Measurements from ENCODE around the gene GADL1. TPM values are rescaled to one million over a fixed set of nuclear protein-coding genes. Genes with fewer than 3 reads are reported as not detected.

Gene GADL1
- total and polyA plus RNA-seq, 2 donors: 0.02 to 0.09 TPM

- Histone ChIP-seq H3K4me1 (ENCODE audit: control insufficient read depth in 2 of 2, insufficient read depth in 2 of 2, low read length in 2 of 2) (no peaks in the 10 kb centered on the region), H3K4me3 (ENCODE audit: low read length in 2 of 2) (no peak overlapping the region), H3K36me3 (ENCODE audit: control insufficient read depth in 2 of 2, insufficient read depth in 2 of 2, low read length in 1 of 2) (peaks cover 30 to 58% of the 10 kb centered on the region in 2 donors)
Measured at GRCh38 chr3:30694148-30694547, 200.3 kb downstream of the GADL1 start.

DNA sequence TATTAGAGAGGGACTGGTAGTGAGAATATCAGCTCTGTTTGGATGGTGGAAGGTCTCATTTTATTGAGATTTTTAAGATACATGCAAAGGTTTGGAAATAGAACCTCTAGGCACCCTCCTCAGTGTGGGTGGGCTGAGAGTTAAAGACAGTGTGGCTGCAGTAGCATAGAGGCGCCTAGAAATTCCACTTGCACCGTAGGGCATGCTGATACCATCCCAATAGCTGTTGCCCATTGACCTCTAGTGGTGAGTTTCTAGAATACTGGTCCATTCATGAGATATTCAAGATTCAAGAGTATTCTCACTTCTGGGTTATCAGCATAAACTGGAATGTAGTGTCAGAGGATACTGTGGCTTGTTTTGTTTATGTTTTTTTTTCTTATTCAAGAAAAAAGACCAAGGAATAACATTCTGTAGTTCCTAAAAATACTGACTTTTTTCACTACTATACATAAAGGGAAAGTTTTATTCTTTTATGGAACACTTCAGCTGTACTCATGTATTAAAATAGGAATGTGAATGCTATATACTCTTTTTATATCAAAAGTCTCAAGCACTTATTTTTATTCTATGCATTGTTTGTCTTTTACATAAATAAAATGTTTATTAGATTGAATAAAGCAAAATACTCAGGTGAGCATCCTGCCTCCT, 200.9 kb downstream of the GADL1 start:
- DNase-seq (ENCODE audit: low read depth in 6 of 9, low spot score in 9 of 9): peak; percentile 26 to 83 (median 58)
- no peak overlapping the region for H3K4me3 ChIP-seq (ENCODE audit: low read length in 2 of 2)
- H3K9me3 ChIP-seq (ENCODE audit: control insufficient read depth in 2 of 2, insufficient read depth in 1 of 2, low read length in 1 of 2): no peaks in the 10 kb centered on the region
- H3K27me3 ChIP-seq (ENCODE audit: control insufficient read depth in 2 of 2, insufficient read depth in 1 of 2, low read length in 1 of 2): no peaks in the 10 kb centered on the region
- H3K27ac ChIP-seq (ENCODE audit: low read depth in 1 of 2, low read length in 1 of 2): no peak overlapping the region
- WGBS: 10% methylated on average over 2 of the region's 2 CpGs
- H3K36me3 ChIP-seq (ENCODE audit: control insufficient read depth in 2 of 2, insufficient read depth in 2 of 2, low read length in 1 of 2): peaks cover 36 to 63% of the 10 kb centered on the region in 2 donors
- no peaks in the 10 kb centered on the region for H3K4me1 ChIP-seq (ENCODE audit: control insufficient read depth in 2 of 2, insufficient read depth in 2 of 2, low read length in 2 of 2)

More at GRCh38 chr3:30694148-30694547, 200.3 kb downstream of the GADL1 start:
- H3K27ac ChIP-seq (ENCODE audit: low read depth in 1 of 2, low read length in 1 of 2): no peak overlapping the region
- DNase-seq (ENCODE audit: low read depth in 6 of 9, low spot score in 9 of 9): no peak
- H3K9me3 ChIP-seq (ENCODE audit: control insufficient read depth in 2 of 2, insufficient read depth in 1 of 2, low read length in 1 of 2): no peaks in the 10 kb centered on the region
- H3K27me3 ChIP-seq (ENCODE audit: control insufficient read depth in 2 of 2, insufficient read depth in 1 of 2, low read length in 1 of 2): no peaks in the 10 kb centered on the region
- 92% methylated on average over 3 of the region's 3 CpGs for WGBS

DNA sequence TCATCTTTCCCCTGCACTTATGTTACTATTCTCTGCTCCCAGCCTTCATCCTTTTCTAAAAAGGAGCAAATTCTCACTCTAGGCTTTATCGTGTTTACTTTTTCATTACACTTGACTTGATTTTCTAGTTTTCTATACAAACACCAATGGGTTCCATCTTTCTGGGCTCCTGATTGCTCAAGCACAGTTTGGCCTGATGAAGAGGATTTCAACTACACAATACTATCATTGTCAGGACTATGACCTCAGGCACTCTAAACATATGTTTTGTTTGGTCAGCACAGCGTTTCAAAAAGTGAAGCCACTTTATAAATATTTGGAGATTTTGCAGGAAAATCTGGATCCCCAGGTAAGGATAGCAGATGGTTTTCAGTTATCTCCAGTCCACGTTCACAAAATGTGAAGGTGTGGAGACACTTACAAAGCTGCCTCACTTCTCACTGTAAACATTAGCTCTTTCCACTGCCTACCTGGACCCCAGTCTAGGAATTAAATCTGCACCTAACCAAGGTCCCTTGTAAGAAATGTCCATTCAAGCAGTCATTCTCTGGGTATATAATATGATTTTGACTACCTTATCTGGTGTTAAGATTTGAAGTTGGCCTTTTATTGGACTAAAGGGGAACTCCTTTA, 201.8 kb downstream of the GADL1 start:
- Histone ChIP-seq H3K4me3 (ENCODE audit: low read length in 2 of 2) (no peak overlapping the region), H3K27me3 (ENCODE audit: control insufficient read depth in 2 of 2, insufficient read depth in 1 of 2, low read length in 1 of 2) (no peaks in the 10 kb centered on the region), H3K27ac (ENCODE audit: low read depth in 1 of 2, low read length in 1 of 2) (no peak overlapping the region), H3K9me3 (ENCODE audit: control insufficient read depth in 2 of 2, insufficient read depth in 1 of 2, low read length in 1 of 2) (no peaks in the 10 kb centered on the region), H3K4me1 (ENCODE audit: control insufficient read depth in 2 of 2, insufficient read depth in 2 of 2, low read length in 2 of 2) (no peaks in the 10 kb centered on the region), H3K36me3 (ENCODE audit: control insufficient read depth in 2 of 2, insufficient read depth in 2 of 2, low read length in 1 of 2) (peaks cover 41 to 73% of the 10 kb centered on the region in 2 donors)
- DNase-seq (ENCODE audit: low read depth in 6 of 9, low spot score in 9 of 9): no peak
- 94% methylated on average over 3 of the region's 3 CpGs for WGBS

- 100% methylated on average over 1 of the region's 1 CpG for WGBS
- no peak overlapping the region for H3K4me3 ChIP-seq (ENCODE audit: low read length in 2 of 2)
- no peaks in the 10 kb centered on the region for H3K4me1 ChIP-seq (ENCODE audit: control insufficient read depth in 2 of 2, insufficient read depth in 2 of 2, low read length in 2 of 2)
- DNase-seq (ENCODE audit: low read depth in 6 of 9, low spot score in 9 of 9): no peak
- peaks cover 41 to 73% of the 10 kb centered on the region in 2 donors for H3K36me3 ChIP-seq (ENCODE audit: control insufficient read depth in 2 of 2, insufficient read depth in 2 of 2, low read length in 1 of 2)
- H3K27me3 ChIP-seq (ENCODE audit: control insufficient read depth in 2 of 2, insufficient read depth in 1 of 2, low read length in 1 of 2): no peaks in the 10 kb centered on the region
- H3K9me3 ChIP-seq (ENCODE audit: control insufficient read depth in 2 of 2, insufficient read depth in 1 of 2, low read length in 1 of 2): no peaks in the 10 kb centered on the region
- no peak overlapping the region for H3K27ac ChIP-seq (ENCODE audit: low read depth in 1 of 2, low read length in 1 of 2)
Measured at GRCh38 chr3:30691944-30692343, 202.5 kb downstream of the GADL1 start.

- WGBS: 96% methylated on average over 10 of the region's 10 CpGs
- H3K4me1 ChIP-seq (ENCODE audit: control insufficient read depth in 2 of 2, insufficient read depth in 2 of 2, low read length in 2 of 2): no peaks in the 10 kb centered on the region
- no peak for DNase-seq (ENCODE audit: low read depth in 6 of 9, low spot score in 9 of 9)
- H3K27me3 ChIP-seq (ENCODE audit: control insufficient read depth in 2 of 2, insufficient read depth in 1 of 2, low read length in 1 of 2): no peaks in the 10 kb centered on the region
- H3K9me3 ChIP-seq (ENCODE audit: control insufficient read depth in 2 of 2, insufficient read depth in 1 of 2, low read length in 1 of 2): no peaks in the 10 kb centered on the region
- H3K4me3 ChIP-seq (ENCODE audit: low read length in 2 of 2): no peak overlapping the region
- no peak overlapping the region for H3K27ac ChIP-seq (ENCODE audit: low read depth in 1 of 2, low read length in 1 of 2)
- H3K36me3 ChIP-seq (ENCODE audit: control insufficient read depth in 2 of 2, insufficient read depth in 2 of 2, low read length in 1 of 2): peaks cover 38 to 73% of the 10 kb centered on the region in 2 donors
Measured at GRCh38 chr3:30691249-30691880, 203.1 kb downstream of the GADL1 start.

DNA sequence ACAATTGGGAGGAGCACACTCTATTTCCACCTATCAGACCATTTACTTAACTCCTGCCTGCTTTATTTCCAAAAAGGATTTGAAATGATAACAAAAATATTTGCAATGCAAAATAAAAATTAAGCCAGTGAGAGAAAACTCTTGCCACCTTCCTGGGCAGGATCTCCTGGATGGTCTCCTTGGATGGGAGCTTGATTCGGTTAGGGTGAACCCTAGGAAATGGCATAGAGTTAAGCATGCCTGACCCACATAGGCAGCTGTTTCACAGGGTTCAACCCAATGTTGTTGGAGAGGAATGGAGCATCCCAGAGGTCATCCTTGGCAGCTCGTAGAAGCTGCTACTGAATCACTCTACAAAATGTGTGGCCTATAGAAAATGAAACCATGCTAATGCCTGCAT, 204.3 kb downstream of the GADL1 start:
- Histone ChIP-seq H3K27me3 (ENCODE audit: control insufficient read depth in 2 of 2, insufficient read depth in 1 of 2, low read length in 1 of 2) (no peaks in the 10 kb centered on the region), H3K4me3 (ENCODE audit: low read length in 2 of 2) (no peak overlapping the region), H3K4me1 (ENCODE audit: control insufficient read depth in 2 of 2, insufficient read depth in 2 of 2, low read length in 2 of 2) (no peaks in the 10 kb centered on the region), H3K9me3 (ENCODE audit: control insufficient read depth in 2 of 2, insufficient read depth in 1 of 2, low read length in 1 of 2) (no peaks in the 10 kb centered on the region), H3K36me3 (ENCODE audit: control insufficient read depth in 2 of 2, insufficient read depth in 2 of 2, low read length in 1 of 2) (peaks cover 33 to 73% of the 10 kb centered on the region in 2 donors), H3K27ac (ENCODE audit: low read depth in 1 of 2, low read length in 1 of 2) (no peak overlapping the region)
- no peak for DNase-seq (ENCODE audit: low read depth in 6 of 9, low spot score in 9 of 9)
- WGBS: 97% methylated on average over 2 of the region's 2 CpGs

DNA sequence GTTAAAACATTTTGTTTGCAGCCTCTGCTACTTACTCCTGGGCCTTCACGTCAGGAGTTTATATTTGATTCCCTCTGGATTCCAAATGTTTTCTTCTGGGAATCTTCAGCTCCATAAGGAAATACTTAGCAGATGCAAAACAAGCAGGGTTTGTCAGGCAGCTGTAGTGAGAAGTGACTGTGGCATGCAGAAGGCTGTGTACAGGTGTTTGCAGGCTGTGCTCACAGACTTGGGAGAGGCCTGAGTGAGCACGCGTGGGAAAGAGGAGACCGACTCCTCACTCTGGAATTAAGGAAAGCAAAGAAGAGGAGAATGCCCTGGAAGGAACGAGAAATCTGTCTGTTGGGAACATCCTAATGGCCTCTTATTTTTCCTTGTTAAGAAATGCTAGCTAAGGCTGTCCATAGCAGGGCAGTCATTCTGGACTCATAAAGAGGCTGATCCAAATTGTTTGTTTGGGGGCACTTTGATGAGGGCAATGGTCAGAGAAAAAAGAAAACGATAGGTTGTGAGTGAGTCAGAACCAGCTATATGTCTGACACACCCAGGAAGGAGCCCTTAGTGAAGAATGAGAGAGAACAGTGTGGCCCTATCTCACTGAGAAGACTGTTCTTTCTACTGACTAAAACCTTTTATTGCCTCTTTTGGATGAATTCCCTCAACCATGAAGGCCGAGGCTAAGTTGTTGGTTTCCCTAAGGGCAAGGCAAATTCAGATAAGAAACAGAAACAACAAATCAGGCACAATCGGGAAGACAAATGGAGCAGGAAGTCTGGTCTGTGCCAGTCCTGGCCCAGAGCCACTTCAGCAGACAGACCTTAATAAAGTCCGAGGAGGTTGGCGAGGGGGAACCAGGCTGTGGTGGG, 205.5 kb downstream of the GADL1 start:
- 88% methylated on average over 10 of the region's 10 CpGs for WGBS
- DNase-seq (ENCODE audit: low read depth in 6 of 9, low spot score in 9 of 9): no peak
- Histone ChIP-seq H3K9me3 (ENCODE audit: control insufficient read depth in 2 of 2, insufficient read depth in 1 of 2, low read length in 1 of 2) (no peaks in the 10 kb centered on the region), H3K36me3 (ENCODE audit: control insufficient read depth in 2 of 2, insufficient read depth in 2 of 2, low read length in 1 of 2) (peaks cover 26 to 67% of the 10 kb centered on the region in 2 donors), H3K27me3 (ENCODE audit: control insufficient read depth in 2 of 2, insufficient read depth in 1 of 2, low read length in 1 of 2) (no peaks in the 10 kb centered on the region), H3K4me1 (ENCODE audit: control insufficient read depth in 2 of 2, insufficient read depth in 2 of 2, low read length in 2 of 2) (no peaks in the 10 kb centered on the region), H3K4me3 (ENCODE audit: low read length in 2 of 2) (no peak overlapping the region), H3K27ac (ENCODE audit: low read depth in 1 of 2, low read length in 1 of 2) (peak overlapping the region in 1 of 2 donors; percentile 12)

GRCh38 chr3:30687930-30688570, 206.4 kb downstream of the GADL1 start:
- Histone ChIP-seq H3K9me3 (ENCODE audit: control insufficient read depth in 2 of 2, insufficient read depth in 1 of 2, low read length in 1 of 2) (no peaks in the 10 kb centered on the region), H3K27me3 (ENCODE audit: control insufficient read depth in 2 of 2, insufficient read depth in 1 of 2, low read length in 1 of 2) (no peaks in the 10 kb centered on the region), H3K4me3 (ENCODE audit: low read length in 2 of 2) (no peak overlapping the region), H3K4me1 (ENCODE audit: control insufficient read depth in 2 of 2, insufficient read depth in 2 of 2, low read length in 2 of 2) (peaks cover 0 to 4% of the 10 kb centered on the region in 2 donors), H3K27ac (ENCODE audit: low read depth in 1 of 2, low read length in 1 of 2) (no peak overlapping the region), H3K36me3 (ENCODE audit: control insufficient read depth in 2 of 2, insufficient read depth in 2 of 2, low read length in 1 of 2) (peaks cover 26 to 72% of the 10 kb centered on the region in 2 donors)
- 86% methylated on average over 8 of the region's 8 CpGs for WGBS
- no peak for DNase-seq (ENCODE audit: low read depth in 6 of 9, low spot score in 9 of 9)
